OCI-LY1 (cell line): Measurements from ENCODE around the gene MPPED2.

Experiments used
- H2AFZ ChIP-seq: fragments of 200-600 bp; sonication (generic), shearing (Covaris generic); 2 replicates; pipeline ENCODE4 v1.6.0; 2014; ENCODE audit warnings: antibody characterized with exemption, mild to moderate bottlenecking, low read length
- H3F3A ChIP-seq: fragments of 200-600 bp; sonication (generic), shearing (Covaris generic); 2 replicates; pipeline ENCODE4 v1.6.0; 2014; ENCODE audit warnings: mild to moderate bottlenecking, antibody characterized with exemption, low read length, moderate library complexity; ENCODE audit not compliant: insufficient read depth
- H3K27ac ChIP-seq: fragments of 200-600 bp; sonication (generic); 2 replicates; pipeline ENCODE4 v1.5.1; 2014; ENCODE audit warnings: low read length, mixed run types, mild to moderate bottlenecking, low read depth; ENCODE audit not compliant: poor library complexity, severe bottlenecking
- H3K27me3 ChIP-seq: fragments of 200-600 bp; sonication (generic); 2 replicates; pipeline ENCODE4 v1.6.0; 2014; ENCODE audit warnings: antibody characterized with exemption, mild to moderate bottlenecking, low read length, moderate library complexity; ENCODE audit not compliant: insufficient read depth
- H3K36me3 ChIP-seq: fragments of 200-600 bp; sonication (generic); 2 replicates; pipeline ENCODE4 v1.6.1; 2014; ENCODE audit warnings: mild to moderate bottlenecking, antibody characterized with exemption, low read length, moderate library complexity, mixed read lengths; ENCODE audit not compliant: insufficient read depth
- H3K4me1 ChIP-seq: fragments of 200-600 bp; sonication (generic); 2 replicates; pipeline ENCODE4 v1.5.1; 2014; ENCODE audit warnings: mild to moderate bottlenecking, low read length, moderate library complexity; ENCODE audit not compliant: insufficient read depth, severe bottlenecking
- H3K4me2 ChIP-seq: fragments of 200-600 bp; sonication (generic), shearing (Covaris generic); 2 replicates; pipeline ENCODE4 v1.6.1; 2014; ENCODE audit warnings: low read length
- H3K4me3 ChIP-seq: fragments of 200-600 bp; sonication (generic); 2 replicates; pipeline ENCODE4 v1.5.1; 2014; ENCODE audit warnings: low read length, low read depth, mild to moderate bottlenecking, mixed read lengths; ENCODE audit not compliant: poor library complexity, severe bottlenecking
- H3K79me2 ChIP-seq: fragments of 200-600 bp; shearing (Covaris generic); 2 replicates; pipeline ENCODE4 v1.6.1; 2016; ENCODE audit warnings: mixed run types, low read length, mixed read lengths; ENCODE audit not compliant: insufficient read depth
- H3K9ac ChIP-seq: fragments of 200-600 bp; sonication (generic), shearing (Covaris generic); 2 replicates; pipeline ENCODE4 v1.6.1; 2014; ENCODE audit warnings: mild to moderate bottlenecking, low read length, mixed read lengths
- H3K9me2 ChIP-seq: fragments of 200-600 bp; sonication (generic), shearing (Covaris generic); 2 replicates; pipeline ENCODE4 v1.6.1; 2014; ENCODE audit warnings: low read depth, mild to moderate bottlenecking, low read length, mixed read lengths
- H3K9me3 ChIP-seq: fragments of 200-600 bp; shearing (Covaris generic); 2 replicates; pipeline ENCODE4 v1.6.1; 2014; ENCODE audit warnings: low read length, mixed read lengths
- H4K20me1 ChIP-seq: fragments of 200-600 bp; sonication (generic), shearing (Covaris generic); 2 replicates; pipeline ENCODE4 v1.6.0; 2016; ENCODE audit warnings: mild to moderate bottlenecking, low read length; ENCODE audit not compliant: insufficient read depth
- CTCF ChIP-seq: fragments of 200-600 bp; sonication (generic), shearing (Covaris generic); IDR thresholded peaks from 2 replicates; pipeline ENCODE4 v1.5.1; 2017; ENCODE audit warnings: mild to moderate bottlenecking, antibody characterized with exemption, low read length, moderate library complexity, mixed read lengths
- EZH2 ChIP-seq: fragments of 200-600 bp; sonication (generic), shearing (Covaris generic); IDR thresholded peaks from 2 replicates; pipeline ENCODE4 v1.8.0; 2017; ENCODE audit warnings: borderline replicate concordance, mixed run types, mild to moderate bottlenecking, antibody characterized with exemption, low read length, moderate library complexity, mixed read lengths

MPPED2 gene

GRCh38 chr11:30387891-30388861 lies 198.0 kb downstream of the MPPED2 start:
- no peaks in the 10 kb centered on the region for H3K36me3 ChIP-seq
- no peaks in the 10 kb centered on the region for H3F3A ChIP-seq
- H3K9me2 ChIP-seq = no peaks in the 10 kb centered on the region
- no peaks in the 10 kb centered on the region for H4K20me1 ChIP-seq
- TF ChIP-seq EZH2 = no peak
- TF ChIP-seq CTCF = no peak
- no peak overlapping the region for H2AFZ ChIP-seq
- H3K4me1 ChIP-seq = no peaks in the 10 kb centered on the region
- H3K4me3 ChIP-seq = no peak overlapping the region
- H3K9me3 ChIP-seq = no peaks in the 10 kb centered on the region
- H3K9ac ChIP-seq = no peak overlapping the region
- no peak overlapping the region for H3K27ac ChIP-seq
- H3K27me3 ChIP-seq = no peaks in the 10 kb centered on the region
- H3K4me2 ChIP-seq = no peak overlapping the region
- no peaks in the 10 kb centered on the region for H3K79me2 ChIP-seq

GRCh38 chr11:30381879-30382278 lies 204.3 kb downstream of the MPPED2 start:
- Histone ChIP-seq H3K36me3 (no peaks in the 10 kb centered on the region), H3K4me2 (no peak overlapping the region), H3K4me3 (no peak overlapping the region), H3K27ac (no peak overlapping the region), H3F3A (no peaks in the 10 kb centered on the region), H4K20me1 (no peaks in the 10 kb centered on the region), H3K9ac (no peak overlapping the region), H3K4me1 (no peaks in the 10 kb centered on the region), H3K27me3 (no peaks in the 10 kb centered on the region), H3K9me2 (no peaks in the 10 kb centered on the region), H3K79me2 (no peaks in the 10 kb centered on the region), H3K9me3 (no peaks in the 10 kb centered on the region), H2AFZ (no peak overlapping the region)
- TF ChIP-seq CTCF = no peak
- no peak for TF ChIP-seq EZH2

DNA sequence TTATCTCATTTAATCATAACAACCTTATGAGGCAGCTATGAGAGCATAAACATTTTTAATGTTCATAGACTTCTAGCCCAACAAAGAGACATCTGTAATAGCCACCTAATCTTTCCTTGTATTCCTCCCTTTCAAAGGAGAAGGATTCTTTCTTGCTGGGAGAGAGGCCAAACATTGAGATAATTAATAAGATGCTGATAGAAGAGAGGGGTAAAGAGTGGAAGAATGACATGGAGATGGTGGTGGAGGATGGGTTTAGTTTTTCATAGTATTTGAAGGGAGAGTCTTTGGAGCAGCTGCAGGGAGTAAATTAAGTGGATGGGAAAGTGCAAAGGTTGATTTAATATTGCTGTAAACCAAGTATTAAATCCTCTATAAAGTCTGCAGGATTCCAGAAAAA lies 205.3 kb downstream of the MPPED2 start:
- no peak overlapping the region for H3K27ac ChIP-seq
- no peak overlapping the region for H3K9ac ChIP-seq
- TF ChIP-seq EZH2 = no peak
- no peaks in the 10 kb centered on the region for H3F3A ChIP-seq
- H3K79me2 ChIP-seq = no peaks in the 10 kb centered on the region
- no peaks in the 10 kb centered on the region for H4K20me1 ChIP-seq
- H3K9me2 ChIP-seq = no peaks in the 10 kb centered on the region
- H3K27me3 ChIP-seq = no peaks in the 10 kb centered on the region
- no peaks in the 10 kb centered on the region for H3K36me3 ChIP-seq
- H2AFZ ChIP-seq = no peak overlapping the region
- no peaks in the 10 kb centered on the region for H3K9me3 ChIP-seq
- H3K4me2 ChIP-seq = no peak overlapping the region
- H3K4me1 ChIP-seq = no peaks in the 10 kb centered on the region
- no peak overlapping the region for H3K4me3 ChIP-seq
